Ascending aorta (tissue), 2 donors: ENCODE measurements around the gene ZEB2. TPM values are rescaled to one million over a fixed set of nuclear protein-coding genes. Genes with fewer than 3 reads are reported as not detected.

Experiments used
- DNase-seq, 2 donors: peaks; one replicate each; pipeline ENCODE4 v3.0.0-alpha.2; 2019; ENCODE audit warnings: low spot score in 2 of 2
- H3K27ac ChIP-seq, 2 donors: fragments of 200-600 bp; sonication (generic); one replicate each; pipeline ENCODE4 v1.5.1; 2016 to 2017; ENCODE audit warnings: mild to moderate bottlenecking in 1 of 2
- H3K27me3 ChIP-seq: fragments of 200-600 bp; sonication (generic); one replicate; pipeline ENCODE4 v1.5.1; 2017
- H3K36me3 ChIP-seq, 2 donors: fragments of 200-600 bp; sonication (generic); one replicate each; pipeline ENCODE4 v1.5.1; 2016
- H3K4me1 ChIP-seq, 2 donors: fragments of 200-600 bp; sonication (generic); one replicate each; pipeline ENCODE4 v1.5.1; 2016 to 2017; ENCODE audit warnings: mild to moderate bottlenecking in 1 of 2
- H3K4me3 ChIP-seq, 2 donors: fragments of 200-600 bp; sonication (generic); one replicate each; pipeline ENCODE4 v1.5.1; 2016 to 2017; ENCODE audit warnings: mild to moderate bottlenecking in 1 of 2
- H3K9me3 ChIP-seq, 2 donors: fragments of 200-600 bp; sonication (generic); one replicate each; pipeline ENCODE4 v1.5.1; 2016
- CTCF ChIP-seq, 3 experiments: fragments of 200-600 bp in 2 of 3; fragments of 450-650 bp in 1 of 3; sonication (generic) in 2 of 3; IDR thresholded peaks; one replicate each; pipeline ENCODE4 v1.5.1; 2016 to 2019; ENCODE audit warnings: antibody characterized with exemption in 3 of 3, mild to moderate bottlenecking in 1 of 3, moderate library complexity in 1 of 3
- intact Hi-C: fragments of 100-400 bp; cut with DNase I; formaldehyde crosslinking; loops from one replicate; pipeline ENCODE4 v1.15.1; 2023
- total RNA-seq: library from RNA; depleted of rRNA; stranded (reverse); fragments of >200 nt; gene quantifications from one replicate; pipeline ENCODE4 v1.1.0, GENCODE V29; 2016

ZEB2 gene
- total RNA-seq, 1 donor from 2014 or later = 74.6 TPM

GRCh38 chr2:144548532-144549191 lies 28.7 kb upstream of the ZEB2 start:
- no peak for DNase-seq
- intact Hi-C loops = no loop called here

GRCh38 chr2:144548088-144548487 lies 28.2 kb upstream of the ZEB2 start:
- TF ChIP-seq CTCF (IDR thresholded peaks at IDR 0.05) = no peak

More at GRCh38 chr2:144548532-144549191, 28.7 kb upstream of the ZEB2 start:
- H3K27ac ChIP-seq = no peak overlapping the region
- H3K4me1 ChIP-seq = no peaks in the 10 kb centered on the region
- TF ChIP-seq CTCF (IDR thresholded peaks at IDR 0.05) = no peak
- H3K36me3 ChIP-seq = no peaks in the 10 kb centered on the region
- no peaks in the 10 kb centered on the region for H3K9me3 ChIP-seq
- no peak overlapping the region for H3K4me3 ChIP-seq
- H3K27me3 ChIP-seq = no peaks in the 10 kb centered on the region

DNA sequence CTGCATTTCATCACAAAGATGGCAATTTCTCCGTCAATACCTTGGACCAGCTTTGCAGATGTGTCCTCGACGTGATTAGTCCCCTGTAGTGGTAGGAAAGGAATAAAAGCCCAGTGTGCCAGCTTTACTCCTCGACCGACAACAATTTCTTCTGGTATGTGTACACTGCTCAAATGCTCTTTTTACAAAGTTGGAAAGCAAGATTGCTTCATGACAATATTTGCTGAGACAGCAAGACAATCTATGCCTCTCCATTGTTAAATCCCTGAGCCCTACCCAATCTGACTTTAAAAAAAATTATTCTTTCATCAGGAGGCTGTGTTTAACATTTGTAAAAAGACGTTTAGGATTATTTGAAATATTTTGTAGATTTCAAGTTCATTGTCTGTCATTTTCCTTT lies 27.6 kb upstream of the ZEB2 start:
- H3K4me3 ChIP-seq = no peak overlapping the region
- H3K9me3 ChIP-seq = no peaks in the 10 kb centered on the region
- intact Hi-C loops = no loop called here
- DNase-seq = no peak
- H3K36me3 ChIP-seq = no peaks in the 10 kb centered on the region
- TF ChIP-seq CTCF (IDR thresholded peaks at IDR 0.05) = no peak
- H3K4me1 ChIP-seq = no peaks in the 10 kb centered on the region
- H3K27me3 ChIP-seq = no peaks in the 10 kb centered on the region
- H3K27ac ChIP-seq = no peak overlapping the region

More at GRCh38 chr2:144548088-144548487, 28.2 kb upstream of the ZEB2 start:
- intact Hi-C loops = no loop called here
- H3K4me3 ChIP-seq = no peak overlapping the region
- no peaks in the 10 kb centered on the region for H3K36me3 ChIP-seq
- no peaks in the 10 kb centered on the region for H3K9me3 ChIP-seq
- H3K27me3 ChIP-seq = no peaks in the 10 kb centered on the region
- no peak overlapping the region for H3K27ac ChIP-seq
- no peaks in the 10 kb centered on the region for H3K4me1 ChIP-seq
- DNase-seq = no peak

- intact Hi-C loops = no loop called here
- Histone ChIP-seq H3K4me1 (no peaks in the 10 kb centered on the region), H3K9me3 (no peaks in the 10 kb centered on the region), H3K36me3 (no peaks in the 10 kb centered on the region), H3K27ac (no peak overlapping the region), H3K27me3 (no peaks in the 10 kb centered on the region), H3K4me3 (no peak overlapping the region)
- TF ChIP-seq CTCF (IDR thresholded peaks at IDR 0.05) = no peak
- no peak for DNase-seq
Measured at GRCh38 chr2:144546933-144547332, 27.0 kb upstream of the ZEB2 start.

DNA sequence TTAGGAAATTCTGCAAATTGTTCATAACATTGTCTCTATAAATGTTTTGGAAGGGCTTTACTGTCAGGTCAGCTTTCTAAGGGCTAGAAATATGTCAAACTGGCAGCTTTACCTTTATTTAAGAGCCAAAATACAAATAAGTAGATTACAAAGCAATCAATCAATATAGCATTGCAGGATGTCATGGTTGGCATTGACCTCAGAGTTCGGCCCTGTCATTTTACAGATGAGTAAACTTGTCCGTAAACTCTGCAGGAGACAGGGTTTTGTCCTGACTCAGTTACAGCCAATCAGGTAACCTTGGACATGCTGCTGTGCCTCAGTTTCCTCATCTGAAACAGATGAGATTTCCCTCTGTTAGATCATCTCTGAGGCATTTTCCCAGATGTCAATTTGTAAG lies 25.9 kb upstream of the ZEB2 start:
- Histone ChIP-seq H3K4me1 (no peaks in the 10 kb centered on the region), H3K4me3 (no peak overlapping the region), H3K27ac (no peak overlapping the region), H3K36me3 (no peaks in the 10 kb centered on the region), H3K9me3 (no peaks in the 10 kb centered on the region), H3K27me3 (no peaks in the 10 kb centered on the region)
- intact Hi-C loops = no loop called here
- no peak for TF ChIP-seq CTCF (IDR thresholded peaks at IDR 0.05)
- no peak for DNase-seq

DNA sequence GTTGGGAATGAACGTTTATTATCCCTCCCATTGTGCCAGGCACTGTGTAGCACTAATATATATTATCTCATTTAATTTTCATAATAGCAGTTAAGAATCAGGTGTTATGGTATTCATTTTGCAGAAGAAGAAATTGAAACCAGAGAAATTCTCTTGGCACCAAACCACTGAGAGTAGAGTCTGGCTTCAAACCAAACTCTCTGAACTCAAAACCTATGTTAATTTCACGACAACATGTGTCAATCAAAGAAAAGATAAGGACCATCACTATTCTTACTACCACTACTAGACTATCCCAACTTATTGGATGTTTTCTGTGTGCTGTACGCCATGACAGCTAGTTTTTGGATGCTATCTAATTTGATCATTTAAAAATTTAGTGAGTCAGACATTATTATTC lies 24.1 kb upstream of the ZEB2 start:
- Histone ChIP-seq H3K27ac (no peak overlapping the region), H3K9me3 (no peaks in the 10 kb centered on the region), H3K27me3 (no peaks in the 10 kb centered on the region), H3K4me1 (no peaks in the 10 kb centered on the region), H3K4me3 (no peak overlapping the region), H3K36me3 (no peaks in the 10 kb centered on the region)
- intact Hi-C loops = no loop called here
- DNase-seq = no peak
- TF ChIP-seq CTCF (IDR thresholded peaks at IDR 0.05) = no peak
